Urinary bladder (tissue), 4 donors: ENCODE results near the gene TENT5C. TPM values are rescaled to one million over a fixed set of nuclear protein-coding genes. Genes with fewer than 3 reads are reported as not detected.

ENCODE experiments used
- DNase-seq: peaks from one replicate; pipeline ENCODE4 v3.0.0-alpha.2; 2015; ENCODE audit errors: extremely low spot score
- H3K27ac ChIP-seq: one replicate; pipeline ENCODE4 v1.5.1; 2013; ENCODE audit warnings: low read depth, mild to moderate bottlenecking, moderate library complexity
- H3K36me3 ChIP-seq: one replicate; pipeline ENCODE4 v1.6.1; 2013; ENCODE audit warnings: mild to moderate bottlenecking, moderate library complexity; ENCODE audit not compliant: insufficient read depth
- H3K4me1 ChIP-seq: one replicate; pipeline ENCODE4 v1.6.1; 2013; ENCODE audit warnings: mild to moderate bottlenecking, moderate library complexity; ENCODE audit not compliant: insufficient read depth
- H3K4me3 ChIP-seq: one replicate; pipeline ENCODE4 v1.5.1; 2013; ENCODE audit warnings: low read depth, low read length
- WGBS: extraction: QIAGEN DNeasy Blood & Tissue Kit; methylation state at CpG from one replicate; pipeline ENCODE4 v1.1.7; 2013; 5-methylcytosine and 5-hydroxymethylcytosine counted together
- polyA plus RNA-seq: library from polyadenylated mRNA; stranded (reverse); fragments of 200-250 nt; gene quantifications from one replicate; pipeline ENCODE4 v1.2.3, GENCODE V29; 2013
- total RNA-seq: library from RNA; depleted of rRNA; stranded (reverse); fragments of >200 nt; gene quantifications from one replicate; pipeline ENCODE4 v1.2.3, GENCODE V29; 2014
- donor health status: healthy with polysubstance abuse.
- donor health status: healthy.

Gene TENT5C
- total and polyA plus RNA-seq, 2 donors = 2.3 to 15.4 TPM

- Histone ChIP-seq H3K4me1 (no peaks in the 10 kb centered on the region), H3K27ac (no peak overlapping the region), H3K36me3 (no peaks in the 10 kb centered on the region), H3K4me3 (no peak overlapping the region)
- WGBS = 66% methylated on average over 2 of the region's 2 CpGs
- DNase-seq = no peak
Measured at GRCh38 chr1:117673405-117673804, 67.6 kb downstream of the TENT5C start.

DNA sequence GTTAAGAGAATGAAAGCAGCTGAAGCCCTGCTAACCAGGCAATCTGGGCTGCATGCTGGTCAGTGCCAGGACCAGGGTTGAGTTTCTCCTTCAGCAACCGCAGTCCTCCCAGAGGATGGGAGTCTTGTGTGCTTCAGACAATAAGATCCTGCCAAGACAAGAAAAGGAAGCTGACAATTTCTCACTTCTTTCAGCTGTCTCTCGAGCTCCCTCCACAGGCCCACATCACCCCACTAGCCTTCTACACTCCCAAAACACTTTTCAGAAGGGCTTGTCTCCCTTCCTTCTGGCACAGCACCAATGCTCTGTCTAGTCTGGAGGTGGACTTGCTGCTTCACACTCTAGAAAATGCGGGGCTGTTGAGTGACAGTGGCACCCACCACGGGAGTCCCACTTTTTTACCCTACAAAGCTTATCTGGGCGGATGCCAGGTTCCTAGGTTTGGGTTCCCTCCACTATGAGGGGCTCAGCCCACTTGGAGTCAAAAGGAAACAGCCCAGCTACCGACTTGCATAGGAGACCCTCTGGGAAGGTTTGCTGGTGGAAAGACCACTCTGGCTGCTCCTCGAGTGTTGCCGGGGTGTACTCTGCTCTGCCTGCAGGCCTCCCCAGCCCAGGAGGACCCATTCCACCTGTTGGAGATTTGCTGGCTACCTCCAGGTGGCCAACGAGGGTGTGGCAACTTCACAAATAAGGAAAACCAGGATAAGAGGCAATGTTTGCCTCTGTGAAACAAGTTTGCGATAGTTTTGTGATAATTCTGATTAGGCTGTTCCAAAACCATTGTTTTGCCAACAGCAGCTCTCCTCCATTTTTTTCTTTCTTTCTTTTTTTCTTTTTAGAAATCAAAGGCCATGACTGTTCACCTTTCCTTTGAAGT lies 68.9 kb downstream of the TENT5C start:
- no peaks in the 10 kb centered on the region for H3K4me1 ChIP-seq
- no peak overlapping the region for H3K27ac ChIP-seq
- WGBS = 78% methylated on average over 10 of the region's 10 CpGs
- DNase-seq = no peak
- H3K36me3 ChIP-seq = no peaks in the 10 kb centered on the region
- no peak overlapping the region for H3K4me3 ChIP-seq

DNA sequence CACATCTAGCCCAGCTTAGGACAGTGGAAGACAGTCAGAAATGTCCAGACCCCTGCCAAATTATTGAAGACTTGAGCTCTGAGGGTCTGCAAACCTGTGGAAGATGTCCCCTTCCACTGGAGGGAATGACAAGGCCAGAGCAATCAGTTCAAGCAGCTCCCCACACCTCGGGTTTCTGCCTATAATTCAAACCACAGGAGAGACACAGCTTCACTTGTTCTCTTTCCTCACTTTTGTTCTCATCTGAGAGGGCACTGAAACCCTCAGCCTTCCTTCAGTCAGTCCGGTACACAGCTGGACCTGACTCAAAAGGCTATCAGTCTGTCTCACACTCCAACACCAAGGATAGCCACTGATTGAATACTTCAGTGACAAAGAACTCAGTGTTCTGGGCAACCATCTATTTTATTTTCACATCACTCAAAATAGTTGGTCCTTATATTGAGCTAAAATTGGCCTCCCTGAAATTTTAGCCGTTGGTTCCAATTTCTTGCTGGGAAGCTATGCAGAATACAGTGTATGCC lies 70.1 kb downstream of the TENT5C start:
- no peak overlapping the region for H3K4me3 ChIP-seq
- no peaks in the 10 kb centered on the region for H3K36me3 ChIP-seq
- 69% methylated on average over 3 of the region's 3 CpGs for WGBS
- H3K4me1 ChIP-seq = no peaks in the 10 kb centered on the region
- no peak for DNase-seq
- no peak overlapping the region for H3K27ac ChIP-seq

GRCh38 chr1:117676615-117677130 lies 70.8 kb downstream of the TENT5C start:
- 78% methylated on average over 7 of the region's 7 CpGs for WGBS
- Histone ChIP-seq H3K36me3 (no peaks in the 10 kb centered on the region), H3K27ac (no peak overlapping the region), H3K4me1 (no peaks in the 10 kb centered on the region), H3K4me3 (no peak overlapping the region)
- no peak for DNase-seq

Other genes starting within 250 kb of the TENT5C start
- 85.8 TPM for gene MAN1A2, start 238.6 kb upstream of the TENT5C start, total RNA-seq
- gene MAN1A2, start 238.6 kb upstream of the TENT5C start, polyA plus RNA-seq = 20.1 TPM